Measurements from ENCODE around the gene IRF2BP2.

DNA sequence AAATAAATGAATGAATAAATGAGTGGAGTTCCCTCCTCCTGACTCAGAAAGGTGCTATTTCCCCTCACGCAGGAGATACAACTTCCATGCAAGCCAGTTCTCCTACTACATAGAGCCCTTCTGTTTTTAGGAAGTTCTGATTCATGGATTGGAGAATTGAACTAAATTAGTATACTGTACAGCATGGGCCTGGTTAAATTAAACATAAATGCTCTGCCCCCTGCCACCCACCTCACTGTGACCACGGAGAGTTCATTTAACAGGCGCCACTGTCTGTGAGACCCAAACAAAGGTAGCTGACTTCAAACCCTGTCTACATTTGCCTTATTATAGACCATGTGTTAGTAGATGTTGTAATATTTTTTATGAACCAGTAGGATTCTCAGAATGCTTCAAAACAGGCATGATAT lies 9.1 kb upstream of the IRF2BP2 start:
- TF ChIP-seq, protein P1, sequence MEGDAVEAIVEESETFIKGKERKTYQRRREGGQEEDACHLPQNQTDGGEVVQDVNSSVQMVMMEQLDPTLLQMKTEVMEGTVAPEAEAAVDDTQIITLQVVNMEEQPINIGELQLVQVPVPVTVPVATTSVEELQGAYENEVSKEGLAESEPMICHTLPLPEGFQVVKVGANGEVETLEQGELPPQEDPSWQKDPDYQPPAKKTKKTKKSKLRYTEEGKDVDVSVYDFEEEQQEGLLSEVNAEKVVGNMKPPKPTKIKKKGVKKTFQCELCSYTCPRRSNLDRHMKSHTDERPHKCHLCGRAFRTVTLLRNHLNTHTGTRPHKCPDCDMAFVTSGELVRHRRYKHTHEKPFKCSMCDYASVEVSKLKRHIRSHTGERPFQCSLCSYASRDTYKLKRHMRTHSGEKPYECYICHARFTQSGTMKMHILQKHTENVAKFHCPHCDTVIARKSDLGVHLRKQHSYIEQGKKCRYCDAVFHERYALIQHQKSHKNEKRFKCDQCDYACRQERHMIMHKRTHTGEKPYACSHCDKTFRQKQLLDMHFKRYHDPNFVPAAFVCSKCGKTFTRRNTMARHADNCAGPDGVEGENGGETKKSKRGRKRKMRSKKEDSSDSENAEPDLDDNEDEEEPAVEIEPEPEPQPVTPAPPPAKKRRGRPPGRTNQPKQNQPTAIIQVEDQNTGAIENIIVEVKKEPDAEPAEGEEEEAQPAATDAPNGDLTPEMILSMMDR (conservative IDR thresholded peaks at IDR 0.05; ENCODE audit: low read depth, low read length): no peak
- no peak for TF ChIP-seq EZH2 (IDR thresholded peaks at IDR 0.05; ENCODE audit: low read length, unreplicated experiment)

All from PC-3 (cell line).